Fibroblast of lung (primary cell): ENCODE data around the gene HPF1. TPM values are rescaled to one million over a fixed set of nuclear protein-coding genes. Genes with fewer than 3 reads are reported as not detected.
A peak's percentile ranks its signal among the peaks of the same experiment; 100 is the strongest.

ENCODE experiments used
- DNase-seq, 2 donors: peaks; one replicate each; pipeline versions ENCODE4 v3.0.0 to v3.0.0-alpha.2; 2010; ENCODE audit warnings: low read depth in 2 of 2
- H2AFZ ChIP-seq: 2 replicates; pipeline ENCODE4 v1.5.1; 2012; ENCODE audit warnings: low read length, control low read depth, inconsistent platforms
- H3K27ac ChIP-seq: 2 replicates; pipeline ENCODE4 v1.5.1; 2011; ENCODE audit warnings: low read length, control low read depth; ENCODE audit not compliant: insufficient read depth
- H3K27me3 ChIP-seq: 2 replicates; pipeline ENCODE4 v1.5.1; 2011; ENCODE audit warnings: mild to moderate bottlenecking, low read length; ENCODE audit not compliant: control insufficient read depth, insufficient read depth
- H3K36me3 ChIP-seq: 2 replicates; pipeline ENCODE4 v1.5.1; 2011; ENCODE audit warnings: low read length; ENCODE audit not compliant: control insufficient read depth, insufficient read depth
- H3K4me1 ChIP-seq: 2 replicates; pipeline ENCODE4 v1.5.1; 2011; ENCODE audit warnings: low read length; ENCODE audit not compliant: control insufficient read depth, insufficient read depth; ENCODE audit errors: extremely low read depth
- H3K4me2 ChIP-seq: 2 replicates; pipeline ENCODE4 v1.5.1; 2011; ENCODE audit warnings: low read length, control low read depth; ENCODE audit not compliant: insufficient read depth; ENCODE audit errors: extremely low read depth
- H3K4me3 ChIP-seq, 4 experiments: fragments of 200-600 bp in 1 of 4; sonication (generic) in 1 of 4; replicated peaks in 1 of 4; 2 replicates each; pipeline ENCODE4 v1.5.1; 2011 to 2016; ENCODE audit warnings: low read length in 4 of 4, low read depth in 3 of 4, mild to moderate bottlenecking in 3 of 4, control low read depth in 2 of 4, inconsistent platforms in 1 of 4, mixed read lengths in 1 of 4; ENCODE audit not compliant: insufficient read depth in 1 of 4; ENCODE audit errors: control extremely low read depth in 1 of 4
- H3K79me2 ChIP-seq: 2 replicates; pipeline ENCODE4 v1.5.1; 2012; ENCODE audit warnings: mild to moderate bottlenecking, low read length, inconsistent platforms; ENCODE audit not compliant: control insufficient read depth, insufficient read depth
- H3K9ac ChIP-seq: 2 replicates; pipeline ENCODE4 v1.5.1; 2011; ENCODE audit warnings: mild to moderate bottlenecking, low read length, control low read depth; ENCODE audit not compliant: insufficient read depth
- H3K9me3 ChIP-seq: 2 replicates; pipeline ENCODE4 v1.5.1; 2012; ENCODE audit warnings: low read depth, low read length; ENCODE audit not compliant: control insufficient read depth, insufficient read depth
- H4K20me1 ChIP-seq: 2 replicates; pipeline ENCODE4 v1.5.1; 2011; ENCODE audit warnings: low read length; ENCODE audit not compliant: control insufficient read depth, insufficient read depth; ENCODE audit errors: extremely low read depth
- CTCF ChIP-seq, 2 donors: IDR thresholded peaks in 1 of 2; conservative IDR thresholded peaks in 1 of 2; 1 replicate in 1 of 2; 2 replicates in 1 of 2; pipeline ENCODE4 v1.5.1; 2011 to 2012; ENCODE audit warnings: low read length in 2 of 2, control low read depth in 1 of 2, inconsistent platforms in 1 of 2, low read depth in 1 of 2, mild to moderate bottlenecking in 1 of 2
- EZH2 ChIP-seq: IDR thresholded peaks from 2 replicates; pipeline ENCODE4 v1.5.1; 2012; ENCODE audit warnings: low read length, control low read depth, mild to moderate bottlenecking; ENCODE audit errors: missing control alignments
- polyA plus RNA-seq, 2 donors: library from polyadenylated mRNA; depleted of rRNA in 1 of 2; stranded (reverse) in 1 of 2; unstranded in 1 of 2; fragments of >200 nt; gene quantifications; 2 replicates each; pipeline ENCODE4 v1.2.1, GENCODE V29; 2011 to 2012; ENCODE audit warnings: missing spikeins in 1 of 2
- total RNA-seq: library from RNA; depleted of rRNA; stranded (reverse); fragments of >200 nt; gene quantifications from 2 replicates; pipeline ENCODE4 v1.2.1, GENCODE V29; 2014

The HPF1 gene
- total and polyA plus RNA-seq, 2 donors (not counting 1 experiment from before 2014, with no cell fraction given), result 14.0 to 35.3 TPM

- H3K4me3 ChIP-seq, result no peak overlapping the region
- no peak overlapping the region for H3K4me2 ChIP-seq
- peak overlapping the region; percentile 11 for H3K27ac ChIP-seq
- no peaks in the 10 kb centered on the region for H3K4me1 ChIP-seq
- no peaks in the 10 kb centered on the region for H3K36me3 ChIP-seq
- DNase-seq, result peak; percentile 19 to 71
- H2AFZ ChIP-seq, result no peak overlapping the region
- no peaks in the 10 kb centered on the region for H3K27me3 ChIP-seq
- H4K20me1 ChIP-seq, result no peaks in the 10 kb centered on the region
- no peaks in the 10 kb centered on the region for H3K9me3 ChIP-seq
- no peak for TF ChIP-seq EZH2
- TF ChIP-seq CTCF (conservative IDR thresholded peaks at IDR 0.05 in 1 of 2, IDR thresholded peaks at IDR 0.05 in 1 of 2; ENCODE audit: low read depth in 1 of 2, low read length in 2 of 2), result no peak
- no peak overlapping the region for H3K9ac ChIP-seq
- no peaks in the 10 kb centered on the region for H3K79me2 ChIP-seq
Measured at GRCh38 chr4:169707958-169708643, 49.6 kb downstream of the HPF1 start.

- H3K9me3 ChIP-seq, result no peaks in the 10 kb centered on the region
- H3K27ac ChIP-seq, result no peak overlapping the region
- H3K36me3 ChIP-seq, result no peaks in the 10 kb centered on the region
- H3K4me3 ChIP-seq, result no peak overlapping the region
- DNase-seq, result no peak
- TF ChIP-seq EZH2, result no peak
- TF ChIP-seq CTCF (conservative IDR thresholded peaks at IDR 0.05 in 1 of 2, IDR thresholded peaks at IDR 0.05 in 1 of 2; ENCODE audit: low read depth in 1 of 2, low read length in 2 of 2), result no peak
- H2AFZ ChIP-seq, result no peak overlapping the region
- no peaks in the 10 kb centered on the region for H3K79me2 ChIP-seq
- no peaks in the 10 kb centered on the region for H3K27me3 ChIP-seq
- H3K9ac ChIP-seq, result no peak overlapping the region
- no peaks in the 10 kb centered on the region for H4K20me1 ChIP-seq
- H3K4me1 ChIP-seq, result no peaks in the 10 kb centered on the region
- no peak overlapping the region for H3K4me2 ChIP-seq
Measured at GRCh38 chr4:169698331-169698730, 59.4 kb downstream of the HPF1 start.

GRCh38 chr4:169690787-169691186 lies 67.0 kb downstream of the HPF1 start:
- no peak for DNase-seq
- H3K79me2 ChIP-seq, result no peaks in the 10 kb centered on the region
- no peaks in the 10 kb centered on the region for H3K36me3 ChIP-seq
- no peaks in the 10 kb centered on the region for H4K20me1 ChIP-seq
- no peak overlapping the region for H3K4me3 ChIP-seq
- H3K9me3 ChIP-seq, result no peaks in the 10 kb centered on the region
- no peak overlapping the region for H3K27ac ChIP-seq
- H3K4me2 ChIP-seq, result no peak overlapping the region
- H2AFZ ChIP-seq, result no peak overlapping the region
- H3K27me3 ChIP-seq, result no peaks in the 10 kb centered on the region
- no peak for TF ChIP-seq CTCF (conservative IDR thresholded peaks at IDR 0.05 in 1 of 2, IDR thresholded peaks at IDR 0.05 in 1 of 2; ENCODE audit: low read depth in 1 of 2, low read length in 2 of 2)
- no peak for TF ChIP-seq EZH2
- H3K4me1 ChIP-seq, result no peaks in the 10 kb centered on the region
- H3K9ac ChIP-seq, result no peak overlapping the region
